Body of pancreas (tissue), 4 donors: ENCODE measurements around the gene PBRM1. TPM values are rescaled to one million over a fixed set of nuclear protein-coding genes. Genes with fewer than 3 reads are reported as not detected.

Experiments
- ATAC-seq: fragments of 150-250 bp; one replicate; pipeline ENCODE4 v1.9.1; 2016
- DNase-seq, 4 donors: peaks; one replicate each; pipeline ENCODE4 v3.0.0-alpha.2; 2019
- H3K27ac ChIP-seq, 4 donors: fragments of 200-600 bp; sonication (generic); 1 replicate in 3 of 4; 2 replicates in 1 of 4; pipeline versions ENCODE4 v1.5.1 to v1.6.1; 2016 to 2019; ENCODE audit warnings: mild to moderate bottlenecking in 1 of 4, mixed read lengths in 1 of 4, moderate library complexity in 1 of 4
- H3K27me3 ChIP-seq, 2 donors: fragments of 200-600 bp; sonication (generic); one replicate each; pipeline ENCODE4 v1.6.0; 2016; ENCODE audit warnings: mild to moderate bottlenecking in 1 of 2
- H3K36me3 ChIP-seq, 2 donors: fragments of 200-600 bp; sonication (generic); replicated peaks in 1 of 2; 2 replicates each; pipeline ENCODE4 v1.5.1; 2016; ENCODE audit warnings: low read depth in 2 of 2; ENCODE audit not compliant: insufficient read depth in 1 of 2
- H3K4me1 ChIP-seq: fragments of 200-600 bp; sonication (generic); one replicate; pipeline ENCODE4 v1.6.0; 2016
- H3K4me3 ChIP-seq, 2 donors: fragments of 200-600 bp; sonication (generic); 1 replicate in 1 of 2; 2 replicates in 1 of 2; pipeline ENCODE4 v1.5.1; 2016 to 2019
- H3K9me3 ChIP-seq, 3 donors: fragments of 200-600 bp; sonication (generic); 1 replicate in 2 of 3; 2 replicates in 1 of 3; pipeline ENCODE4 v1.5.1; 2016
- POLR2A ChIP-seq, 3 donors: fragments of 450-650 bp; IDR thresholded peaks; one replicate each; pipeline ENCODE4 v1.6.1; 2016; ENCODE audit warnings: antibody characterized with exemption in 3 of 3, mild to moderate bottlenecking in 2 of 3
- WGBS, 2 donors: methylation state at CpG; one replicate each; pipeline ENCODE4 v1.1.5; 2017; 5-methylcytosine and 5-hydroxymethylcytosine counted together
- intact Hi-C: fragments of 100-400 bp; cut with DNase I; formaldehyde crosslinking; loops from one replicate; pipeline ENCODE4 v1.15.1; 2023
- total RNA-seq, 2 donors: library from RNA; depleted of rRNA; stranded (reverse); fragments of >200 nt; gene quantifications; one replicate each; pipeline ENCODE4 v1.1.0, GENCODE V29; 2016
- TF ChIP-seq, protein P1 (sequence below), 7 experiments: fragments of 450-650 bp in 4 of 7; fragments of 200-600 bp in 3 of 7; sonication (generic) in 3 of 7; IDR thresholded peaks; one replicate each; pipeline ENCODE4 v1.5.1; 2016 to 2019; ENCODE audit warnings: antibody characterized with exemption in 7 of 7

Gene PBRM1
- total RNA-seq, 2 donors from 2014 or later: 62.3 to 72.8 TPM

DNA sequence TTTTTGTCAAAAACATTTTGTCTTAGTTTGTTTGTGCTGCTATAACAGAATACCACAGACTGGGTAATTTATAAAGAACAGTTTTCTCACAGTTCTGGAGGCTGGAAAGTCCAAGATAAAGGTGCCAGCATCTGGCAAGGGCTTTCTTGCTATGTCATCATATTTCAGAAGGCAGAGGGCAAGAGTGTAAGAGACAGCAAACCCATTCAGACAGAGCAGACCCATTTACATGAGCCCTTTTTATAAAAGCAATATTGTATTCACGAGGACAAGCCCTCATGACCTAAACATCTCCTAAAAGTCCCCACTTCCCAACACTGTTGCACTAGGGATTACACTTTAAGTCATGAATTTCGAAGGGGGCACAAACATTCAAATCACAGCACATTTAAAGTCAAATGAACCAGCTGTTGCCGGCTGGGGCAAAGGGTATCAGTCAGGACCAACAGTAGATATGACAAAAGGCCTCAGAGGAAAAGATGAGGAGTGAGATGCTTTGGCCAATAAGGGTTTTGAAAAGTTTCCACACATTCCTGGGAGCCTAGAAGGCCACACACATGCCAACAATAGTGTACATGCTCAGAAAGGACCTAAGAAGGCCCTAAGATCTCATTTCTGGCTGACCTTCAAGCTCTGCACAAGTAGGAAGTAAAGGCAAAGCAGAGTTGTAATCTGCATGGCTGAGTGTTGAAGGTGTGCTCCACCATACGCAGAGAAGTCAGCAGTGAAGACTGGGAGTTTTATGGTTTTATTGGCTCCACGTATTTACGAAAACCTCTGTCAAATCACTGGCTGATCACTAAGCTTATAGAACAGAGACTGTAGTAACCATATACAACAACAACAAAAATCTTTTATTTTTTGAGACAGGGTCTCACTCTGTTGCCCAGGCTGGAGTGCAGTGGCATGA, 111.4 kb downstream of the PBRM1 start:
- Histone ChIP-seq H3K36me3 (peaks cover 0 to 16% of the 10 kb centered on the region in 2 donors), H3K27ac (no peak overlapping the region), H3K27me3 (no peaks in the 10 kb centered on the region), H3K4me3 (no peak overlapping the region), H3K9me3 (no peaks in the 10 kb centered on the region), H3K4me1 (no peaks in the 10 kb centered on the region)
- DNase-seq: no peak
- no peak for ATAC-seq
- intact Hi-C loops: no loop called here
- 91 to 92% methylated on average over 6 of the region's 6 CpGs for WGBS, 2 donors
- TF ChIP-seq, protein P1, sequence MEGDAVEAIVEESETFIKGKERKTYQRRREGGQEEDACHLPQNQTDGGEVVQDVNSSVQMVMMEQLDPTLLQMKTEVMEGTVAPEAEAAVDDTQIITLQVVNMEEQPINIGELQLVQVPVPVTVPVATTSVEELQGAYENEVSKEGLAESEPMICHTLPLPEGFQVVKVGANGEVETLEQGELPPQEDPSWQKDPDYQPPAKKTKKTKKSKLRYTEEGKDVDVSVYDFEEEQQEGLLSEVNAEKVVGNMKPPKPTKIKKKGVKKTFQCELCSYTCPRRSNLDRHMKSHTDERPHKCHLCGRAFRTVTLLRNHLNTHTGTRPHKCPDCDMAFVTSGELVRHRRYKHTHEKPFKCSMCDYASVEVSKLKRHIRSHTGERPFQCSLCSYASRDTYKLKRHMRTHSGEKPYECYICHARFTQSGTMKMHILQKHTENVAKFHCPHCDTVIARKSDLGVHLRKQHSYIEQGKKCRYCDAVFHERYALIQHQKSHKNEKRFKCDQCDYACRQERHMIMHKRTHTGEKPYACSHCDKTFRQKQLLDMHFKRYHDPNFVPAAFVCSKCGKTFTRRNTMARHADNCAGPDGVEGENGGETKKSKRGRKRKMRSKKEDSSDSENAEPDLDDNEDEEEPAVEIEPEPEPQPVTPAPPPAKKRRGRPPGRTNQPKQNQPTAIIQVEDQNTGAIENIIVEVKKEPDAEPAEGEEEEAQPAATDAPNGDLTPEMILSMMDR (IDR thresholded peaks at IDR 0.05): no peak
- TF ChIP-seq POLR2A (IDR thresholded peaks at IDR 0.05): no peak

DNA sequence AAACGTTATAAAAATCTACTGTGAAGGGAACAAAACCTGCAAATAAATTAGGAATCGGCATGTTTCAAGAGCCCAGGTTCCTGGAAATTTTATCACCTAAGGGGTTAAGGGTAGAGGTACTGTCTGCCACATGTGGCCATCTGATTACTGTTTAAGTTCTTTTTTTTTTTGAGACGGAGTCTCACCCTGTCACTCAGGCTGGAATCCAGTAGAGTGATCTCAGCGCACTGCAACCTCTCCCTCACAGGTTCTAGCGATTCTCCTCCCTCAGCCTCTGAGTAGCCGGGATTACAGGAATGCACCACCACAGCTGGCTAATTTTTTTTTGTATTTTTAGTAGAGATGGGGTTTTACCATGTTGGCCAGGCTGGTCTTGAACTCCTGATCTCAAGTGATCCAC, 113.5 kb downstream of the PBRM1 start:
- Histone ChIP-seq H3K4me1 (no peaks in the 10 kb centered on the region), H3K4me3 (no peak overlapping the region), H3K27me3 (no peaks in the 10 kb centered on the region), H3K9me3 (no peaks in the 10 kb centered on the region), H3K27ac (no peak overlapping the region), H3K36me3 (peaks cover 0 to 7% of the 10 kb centered on the region in 2 donors)
- no peak for ATAC-seq
- WGBS, 2 donors: 69 to 83% methylated on average over 6 of the region's 6 CpGs
- intact Hi-C loops: no loop called here
- TF ChIP-seq, protein P1 (IDR thresholded peaks at IDR 0.05): no peak
- TF ChIP-seq POLR2A (IDR thresholded peaks at IDR 0.05): no peak
- DNase-seq: no peak

DNA sequence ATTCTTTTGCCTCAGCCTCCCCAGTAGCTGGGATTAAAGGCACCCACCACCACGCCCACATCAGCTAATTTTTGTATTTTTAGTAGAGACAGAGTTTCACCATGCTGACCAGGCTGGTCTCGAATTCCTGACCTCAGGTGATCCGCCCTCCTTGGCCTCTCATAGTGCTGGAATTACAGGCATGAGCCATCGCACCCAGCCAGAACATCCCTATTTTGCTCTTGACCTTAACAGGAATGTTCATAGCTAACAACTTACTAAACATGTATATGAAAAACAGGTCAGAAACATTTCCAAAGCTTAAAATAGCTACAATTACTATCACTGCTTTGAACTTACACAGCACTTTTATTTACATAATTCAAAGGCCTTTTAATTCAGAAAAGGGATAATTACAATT, 115.6 kb downstream of the PBRM1 start:
- peaks cover 0 to 3% of the 10 kb centered on the region in 2 donors for H3K36me3 ChIP-seq
- intact Hi-C loops: no loop called here
- H3K9me3 ChIP-seq: no peaks in the 10 kb centered on the region
- WGBS, 2 donors: 97% methylated on average over 4 of the region's 4 CpGs
- DNase-seq: no peak
- H3K27me3 ChIP-seq: no peaks in the 10 kb centered on the region
- no peak overlapping the region for H3K27ac ChIP-seq
- no peak overlapping the region for H3K4me3 ChIP-seq
- H3K4me1 ChIP-seq: no peaks in the 10 kb centered on the region
- no peak for ATAC-seq
- no peak for TF ChIP-seq POLR2A (IDR thresholded peaks at IDR 0.05)
- TF ChIP-seq, protein P1 (IDR thresholded peaks at IDR 0.05): no peak

DNA sequence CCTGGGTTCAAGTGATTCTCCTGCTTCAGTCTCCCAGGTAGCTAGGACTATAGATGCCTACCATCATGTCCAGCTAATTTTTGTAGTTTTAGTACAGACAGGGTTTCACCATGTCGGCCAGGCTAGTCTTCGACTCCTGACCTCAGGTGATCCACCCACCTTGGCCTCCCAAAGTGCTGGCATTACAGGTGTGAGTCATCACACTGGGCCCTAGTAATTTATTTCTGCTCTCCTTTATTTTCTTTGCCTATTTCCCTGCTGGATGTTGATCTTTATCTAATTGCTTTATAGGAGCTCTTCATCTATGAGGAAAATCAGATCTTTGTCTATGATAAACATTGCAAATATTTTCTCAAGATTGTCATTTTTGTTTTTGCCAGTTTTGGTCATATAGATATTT, 117.6 kb downstream of the PBRM1 start:
- intact Hi-C loops: no loop called here
- 95 to 97% methylated on average over 2 of the region's 2 CpGs for WGBS, 2 donors
- Histone ChIP-seq H3K9me3 (no peaks in the 10 kb centered on the region), H3K36me3 (peaks cover 0 to 9% of the 10 kb centered on the region in 2 donors), H3K27ac (no peak overlapping the region), H3K4me1 (no peaks in the 10 kb centered on the region), H3K27me3 (no peaks in the 10 kb centered on the region), H3K4me3 (no peak overlapping the region)
- no peak for ATAC-seq
- DNase-seq: no peak
- no peak for TF ChIP-seq POLR2A (IDR thresholded peaks at IDR 0.05)
- TF ChIP-seq, protein P1 (IDR thresholded peaks at IDR 0.05): no peak

DNA sequence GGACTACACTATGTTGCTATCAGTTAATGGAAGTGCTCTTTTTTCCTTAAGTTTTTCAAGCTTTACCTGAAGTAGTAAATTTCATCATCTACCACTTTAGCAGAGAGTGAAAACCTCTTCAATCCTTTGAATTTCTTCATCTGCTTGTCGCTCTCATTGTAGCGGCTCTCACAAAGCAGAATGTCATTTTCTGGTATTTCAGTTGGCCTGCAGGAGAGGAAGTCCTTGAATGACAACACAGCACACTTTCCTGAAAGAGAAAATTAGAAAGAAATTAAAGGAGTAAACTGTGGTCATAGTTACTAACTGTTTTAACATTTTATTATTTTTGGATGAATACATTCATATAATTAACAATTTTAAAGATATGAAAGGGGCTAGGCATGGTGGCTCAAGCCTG, 121.7 kb downstream of the PBRM1 start:
- no peak overlapping the region for H3K27ac ChIP-seq
- no peaks in the 10 kb centered on the region for H3K4me1 ChIP-seq
- H3K27me3 ChIP-seq: no peaks in the 10 kb centered on the region
- ATAC-seq: no peak
- intact Hi-C loops: no loop called here
- H3K36me3 ChIP-seq: peaks cover 0 to 20% of the 10 kb centered on the region in 2 donors
- H3K9me3 ChIP-seq: no peaks in the 10 kb centered on the region
- WGBS, 2 donors: 79 to 95% methylated on average over 2 of the region's 2 CpGs
- no peak for DNase-seq
- TF ChIP-seq, protein P1 (IDR thresholded peaks at IDR 0.05): no peak
- no peak for TF ChIP-seq POLR2A (IDR thresholded peaks at IDR 0.05)
- H3K4me3 ChIP-seq: no peak overlapping the region
